ENCODE data around the gene DCAF5.

DCAF5 gene

GRCh38 chr14:69050240-69051184 lies 102.4 kb downstream of the DCAF5 start:
- Histone ChIP-seq H3K36me3 (replicated peaks) (peaks cover 14% of the 10 kb centered on the region), H3K27me3 (replicated peaks) (no peaks in the 10 kb centered on the region), H3K27ac (peak overlapping the region; percentile 47), H3K4me3 (ENCODE audit: low read depth, low read length) (no peak overlapping the region)
- in situ Hi-C loops (cut with HindIII; ENCODE audit: low pct_ligation_motif_present, low sequenced_read_pairs) = no loop called here
- no peak for DNase-seq
- TF ChIP-seq CTCF (IDR thresholded peaks at IDR 0.05; ENCODE audit: low read depth, low read length, missing control alignments) = no peak

GRCh38 chr14:69049675-69050074 lies 103.2 kb downstream of the DCAF5 start:
- peak overlapping the region; percentile 47 for H3K27ac ChIP-seq
- DNase-seq = peak; percentile 73
- H3K36me3 ChIP-seq (replicated peaks) = peaks cover 11% of the 10 kb centered on the region
- H3K27me3 ChIP-seq (replicated peaks) = no peaks in the 10 kb centered on the region
- in situ Hi-C loops (cut with HindIII; ENCODE audit: low pct_ligation_motif_present, low sequenced_read_pairs) = no loop called here
- no peak for TF ChIP-seq CTCF (IDR thresholded peaks at IDR 0.05; ENCODE audit: low read depth, low read length, missing control alignments)
- H3K4me3 ChIP-seq (ENCODE audit: low read depth, low read length) = no peak overlapping the region

GRCh38 chr14:69048456-69048855 lies 104.5 kb downstream of the DCAF5 start:
- no peak overlapping the region for H3K27ac ChIP-seq
- in situ Hi-C loops (cut with HindIII; ENCODE audit: low pct_ligation_motif_present, low sequenced_read_pairs) = no loop called here
- no peak overlapping the region for H3K4me3 ChIP-seq (ENCODE audit: low read depth, low read length)
- TF ChIP-seq CTCF (IDR thresholded peaks at IDR 0.05; ENCODE audit: low read depth, low read length, missing control alignments) = no peak
- no peak for DNase-seq
- no peaks in the 10 kb centered on the region for H3K27me3 ChIP-seq (replicated peaks)
- peaks cover 2% of the 10 kb centered on the region for H3K36me3 ChIP-seq (replicated peaks)

GRCh38 chr14:69047255-69047654 lies 105.7 kb downstream of the DCAF5 start:
- Histone ChIP-seq H3K27ac (no peak overlapping the region), H3K4me3 (ENCODE audit: low read depth, low read length) (no peak overlapping the region), H3K27me3 (replicated peaks) (no peaks in the 10 kb centered on the region), H3K36me3 (replicated peaks) (no peaks in the 10 kb centered on the region)
- in situ Hi-C loops (cut with HindIII; ENCODE audit: low pct_ligation_motif_present, low sequenced_read_pairs) = no loop called here
- no peak for TF ChIP-seq CTCF (IDR thresholded peaks at IDR 0.05; ENCODE audit: low read depth, low read length, missing control alignments)
- DNase-seq = no peak

GRCh38 chr14:69046476-69046860 lies 106.5 kb downstream of the DCAF5 start:
- H3K27ac ChIP-seq = peak overlapping the region; percentile 49
- no peak for TF ChIP-seq CTCF (IDR thresholded peaks at IDR 0.05; ENCODE audit: low read depth, low read length, missing control alignments)
- no peak overlapping the region for H3K4me3 ChIP-seq (ENCODE audit: low read depth, low read length)
- no peak for DNase-seq
- in situ Hi-C loops (cut with HindIII; ENCODE audit: low pct_ligation_motif_present, low sequenced_read_pairs) = no loop called here
- H3K27me3 ChIP-seq (replicated peaks) = no peaks in the 10 kb centered on the region
- H3K36me3 ChIP-seq (replicated peaks) = no peaks in the 10 kb centered on the region

All from brain microvascular endothelial cell (primary cell).